CD14-positive monocyte (primary cell): ENCODE results near the gene MTUS2. TPM values are rescaled to one million over a fixed set of nuclear protein-coding genes. Genes with fewer than 3 reads are reported as not detected.

Experiments
- DNase-seq, 3 donors: peaks; one replicate each; pipeline ENCODE4 v3.0.0-alpha.2; 2011 to 2022
- H2AFZ ChIP-seq: 2 replicates; pipeline ENCODE4 v1.6.0; 2012; ENCODE audit warnings: mild to moderate bottlenecking, low read depth, low read length, inconsistent platforms; ENCODE audit not compliant: insufficient read depth, poor library complexity, severe bottlenecking
- H3K27ac ChIP-seq, 2 donors: 1 replicate in 1 of 2; 2 replicates in 1 of 2; pipeline ENCODE4 v1.5.1; 2012 to 2013; ENCODE audit warnings: low read length in 2 of 2, control low read depth in 1 of 2, inconsistent platforms in 1 of 2, low read depth in 1 of 2, mild to moderate bottlenecking in 1 of 2
- H3K27me3 ChIP-seq, 2 donors: one replicate each; pipeline versions ENCODE4 v1.6.0 to v1.6.1; 2011 to 2013; ENCODE audit warnings: low read length in 2 of 2; ENCODE audit not compliant: control insufficient read depth in 2 of 2, insufficient read depth in 2 of 2
- H3K36me3 ChIP-seq, 2 donors: replicated peaks in 1 of 2; 1 replicate in 1 of 2; 2 replicates in 1 of 2; pipeline versions ENCODE4 v1.5.1 to v1.6.1; 2012 to 2013; ENCODE audit warnings: low read length in 2 of 2, control low read depth in 1 of 2, inconsistent platforms in 1 of 2, mild to moderate bottlenecking in 1 of 2; ENCODE audit not compliant: insufficient read depth in 2 of 2, control insufficient read depth in 1 of 2
- H3K4me1 ChIP-seq, 2 donors: 1 replicate in 1 of 2; 2 replicates in 1 of 2; pipeline versions ENCODE4 v1.5.1 to v1.6.1; 2012 to 2013; ENCODE audit warnings: low read length in 2 of 2, control low read depth in 1 of 2, inconsistent platforms in 1 of 2, mild to moderate bottlenecking in 1 of 2, moderate library complexity in 1 of 2; ENCODE audit not compliant: insufficient read depth in 2 of 2, control insufficient read depth in 1 of 2
- H3K4me2 ChIP-seq: replicated peaks from 2 replicates; pipeline ENCODE3; 2012; ENCODE audit warnings: low read length, moderate library complexity, mild to moderate bottlenecking; ENCODE audit not compliant: poor library complexity, severe bottlenecking; ENCODE audit errors: extremely low read depth
- H3K4me3 ChIP-seq, 3 experiments: fragments of 200-600 bp in 1 of 3; sonication (generic) in 1 of 3; replicated peaks in 1 of 3; 1 replicate in 2 of 3; 2 replicates in 1 of 3; pipeline ENCODE4 v1.5.1; 2011 to 2013; ENCODE audit warnings: low read length in 3 of 3, mild to moderate bottlenecking in 3 of 3, control low read depth in 2 of 3, low read depth in 2 of 3, inconsistent platforms in 1 of 3, moderate library complexity in 1 of 3
- H3K79me2 ChIP-seq: 2 replicates; pipeline ENCODE4 v1.6.0; 2012; ENCODE audit warnings: mild to moderate bottlenecking, control low read depth, inconsistent platforms, low read length, moderate library complexity; ENCODE audit not compliant: insufficient read depth
- H3K9ac ChIP-seq: 2 replicates; pipeline ENCODE4 v1.6.0; 2017; ENCODE audit warnings: low read length, mild to moderate bottlenecking; ENCODE audit not compliant: insufficient read depth, poor library complexity, severe bottlenecking
- H3K9me3 ChIP-seq, 2 donors: replicated peaks in 1 of 2; 1 replicate in 1 of 2; 2 replicates in 1 of 2; pipeline versions ENCODE4 v1.5.1 to v1.6.1; 2012 to 2013; ENCODE audit warnings: low read length in 2 of 2, control low read depth in 1 of 2; ENCODE audit not compliant: control insufficient read depth in 1 of 2, insufficient read depth in 1 of 2
- H4K20me1 ChIP-seq: 2 replicates; pipeline ENCODE4 v1.6.0; 2012; ENCODE audit warnings: mild to moderate bottlenecking, low read length, control low read depth, moderate library complexity; ENCODE audit not compliant: insufficient read depth
- H3K27ac Mint-ChIP-seq, 7 donors: one replicate each; pipeline ENCODE4 v1.8.0; 2020; ENCODE audit warnings: mild to moderate bottlenecking in 7 of 7, mixed read lengths in 7 of 7, moderate library complexity in 6 of 7, inconsistent platforms in 2 of 7
- H3K27me3 Mint-ChIP-seq, 3 donors: one replicate each; pipeline ENCODE4 v1.8.0; 2021 to 2022; ENCODE audit warnings: low read depth in 3 of 3, mild to moderate bottlenecking in 3 of 3, mixed read lengths in 3 of 3, moderate library complexity in 3 of 3, inconsistent platforms in 1 of 3
- H3K36me3 Mint-ChIP-seq, 2 donors: one replicate each; pipeline ENCODE4 v1.8.0; 2020; ENCODE audit warnings: mixed read lengths in 2 of 2, inconsistent platforms in 1 of 2, mild to moderate bottlenecking in 1 of 2
- H3K4me1 Mint-ChIP-seq: one replicate; pipeline ENCODE4 v1.8.0; 2020; ENCODE audit warnings: mild to moderate bottlenecking, mixed read lengths
- H3K4me3 Mint-ChIP-seq, 2 donors: one replicate each; pipeline ENCODE4 v1.8.0; 2020; ENCODE audit warnings: mild to moderate bottlenecking in 2 of 2, mixed read lengths in 2 of 2, moderate library complexity in 1 of 2
- H3K9me3 Mint-ChIP-seq, 7 donors: one replicate each; pipeline ENCODE4 v1.8.0; 2020 to 2022; ENCODE audit warnings: mixed read lengths in 7 of 7, mild to moderate bottlenecking in 6 of 7, moderate library complexity in 6 of 7, inconsistent platforms in 2 of 7
- CTCF ChIP-seq: fragments of 200-600 bp; IDR thresholded peaks from one replicate; pipeline ENCODE4 v1.8.0; 2022; ENCODE audit warnings: antibody characterized with exemption, mild to moderate bottlenecking
- WGBS: methylation state at CpG from one replicate; pipeline ENCODE4 v1.1.5; 2013; ENCODE audit warnings: missing lambda C conversion rate; ENCODE audit not compliant: insufficient coverage; 5-methylcytosine and 5-hydroxymethylcytosine counted together
- intact Hi-C, 2 donors: fragments of 100-400 bp; cut with micrococcal nuclease; formaldehyde crosslinking; loops; one replicate each; pipeline versions ENCODE4 v1.15.0 to v1.15.1; 2023
- polyA plus RNA-seq, 3 donors: library from polyadenylated mRNA; depleted of rRNA in 1 of 3; unstranded in 2 of 3; stranded (reverse) in 1 of 3; fragments of 300-500 nt in 2 of 3; fragments of >200 nt in 1 of 3; fragmentation: Illumina TruSeq in 2 of 3; gene quantifications; 1 replicate in 2 of 3; 2 replicates in 1 of 3; pipeline ENCODE4 v1.2.3, GENCODE V29; 2012 to 2021

MTUS2 gene
- polyA plus RNA-seq, 3 donors = 0.04 TPM; not detected in 2

- intact Hi-C loops = no loop called here
- DNase-seq = no peak
- 97% methylated on average over 3 of the region's 5 CpGs for WGBS
- Histone ChIP-seq H3K36me3 (no peaks in the 10 kb centered on the region), H4K20me1 (no peaks in the 10 kb centered on the region), H3K27me3 (no peaks in the 10 kb centered on the region), H3K27ac (no peak overlapping the region), H3K4me2 (no peak overlapping the region), H3K4me1 (no peaks in the 10 kb centered on the region), H3K9me3 (no peaks in the 10 kb centered on the region), H2AFZ (no peak overlapping the region), H3K9ac (no peak overlapping the region), H3K79me2 (no peaks in the 10 kb centered on the region), H3K4me3 (no peak overlapping the region)
- peaks cover 0 to 4% (median 3%) of the 10 kb centered on the region in 7 donors for H3K9me3 Mint-ChIP-seq
- no peak overlapping the region for H3K27ac Mint-ChIP-seq
- peaks cover 0 to 1% (median 1%) of the 10 kb centered on the region in 3 donors for H3K27me3 Mint-ChIP-seq
- H3K4me1 Mint-ChIP-seq = no peaks in the 10 kb centered on the region
- no peaks in the 10 kb centered on the region for H3K36me3 Mint-ChIP-seq
- TF ChIP-seq CTCF = no peak
- H3K4me3 Mint-ChIP-seq = no peak overlapping the region
Measured at GRCh38 chr13:28954419-28954725, 134.2 kb downstream of the MTUS2 start.

- Histone ChIP-seq H3K4me2 (no peak overlapping the region), H3K9ac (no peak overlapping the region), H3K27ac (no peak overlapping the region), H3K36me3 (no peaks in the 10 kb centered on the region), H3K4me3 (no peak overlapping the region), H3K79me2 (no peaks in the 10 kb centered on the region), H3K9me3 (no peaks in the 10 kb centered on the region), H3K4me1 (no peaks in the 10 kb centered on the region), H3K27me3 (no peaks in the 10 kb centered on the region), H4K20me1 (no peaks in the 10 kb centered on the region), H2AFZ (no peak overlapping the region)
- WGBS = 100% methylated on average over 1 of the region's 5 CpGs
- Mint-ChIP-seq H3K27ac (no peak overlapping the region), H3K27me3 (peaks cover 0 to 1% (median 1%) of the 10 kb centered on the region in 3 donors), H3K36me3 (no peaks in the 10 kb centered on the region), H3K4me3 (peak overlapping the region in 1 of 2 donors; percentile 26), H3K4me1 (no peaks in the 10 kb centered on the region), H3K9me3 (peaks cover 0 to 4% (median 3%) of the 10 kb centered on the region in 7 donors)
- no peak for TF ChIP-seq CTCF
- intact Hi-C loops = no loop called here
- no peak for DNase-seq
Measured at GRCh38 chr13:28954810-28955209, 134.7 kb downstream of the MTUS2 start.
